Panc1 (cell line): ENCODE data around the gene HOXA5. TPM values are rescaled to one million over a fixed set of nuclear protein-coding genes. Genes with fewer than 3 reads are reported as not detected.

Experiments
- ATAC-seq: fragments of 200-7000 bp; cut with Tn5 transposase; 2 replicates; pipeline ENCODE4 v1.9.1; 2020; ENCODE audit warnings: mild to moderate bottlenecking, moderate library complexity
- BruUV-seq: library from RNA; stranded (reverse); fragments of 400-500 nt; replicated peaks from 2 replicates; lab custom pipeline; 2021; lab: Mats Ljungman, UMichigan
- CTCF ChIA-PET: fragments of 300-600 bp; sonication (Branson Sonifier 250); formaldehyde crosslinking; loops from one replicate; lab custom pipeline; 2022; ENCODE audit warnings: antibody characterized with exemption; lab: Charles Lee
- POLR2A ChIA-PET: fragments of 300-600 bp; sonication (Branson Sonifier 250); formaldehyde crosslinking; loops from one replicate; lab custom pipeline; 2022; ENCODE audit warnings: antibody characterized with exemption; lab: Charles Lee
- DNase-seq: peaks from one replicate; pipeline ENCODE4 v3.0.0-alpha.2; 2010; ENCODE audit warnings: low read depth, low spot score
- H3K27ac ChIP-seq: 2 replicates; pipeline ENCODE4 v1.5.1; 2011; ENCODE audit warnings: mild to moderate bottlenecking, low read length, inconsistent platforms
- H3K27me3 ChIP-seq: fragments of 200-500 bp; sonication (Bioruptor generic); 2 replicates; pipeline ENCODE4 v1.6.0; 2014; ENCODE audit warnings: low read length, inconsistent platforms; ENCODE audit not compliant: control insufficient read depth, insufficient read depth
- H3K36me3 ChIP-seq: fragments of 200-500 bp; sonication (Bioruptor generic); 2 replicates; pipeline ENCODE4 v1.5.1; 2014; ENCODE audit warnings: inconsistent platforms, mild to moderate bottlenecking, low read length, moderate library complexity; ENCODE audit not compliant: control insufficient read depth, insufficient read depth
- H3K4me1 ChIP-seq: 2 replicates; pipeline ENCODE4 v1.5.1; 2011; ENCODE audit warnings: inconsistent platforms, mild to moderate bottlenecking, low read length, moderate library complexity; ENCODE audit not compliant: control insufficient read depth, insufficient read depth
- H3K4me3 ChIP-seq, 2 experiments: 2 replicates each; pipeline ENCODE4 v1.5.1; 2011 to 2012; ENCODE audit warnings: low read depth in 2 of 2, low read length in 2 of 2, mild to moderate bottlenecking in 2 of 2, inconsistent platforms in 1 of 2, moderate library complexity in 1 of 2
- H3K9me3 ChIP-seq: fragments of 200-500 bp; sonication (Bioruptor generic); 2 replicates; pipeline ENCODE4 v1.5.1; 2014; ENCODE audit warnings: low read depth, mild to moderate bottlenecking, inconsistent platforms, low read length, moderate library complexity; ENCODE audit not compliant: control insufficient read depth, insufficient read depth
- POLR2AphosphoS5 ChIP-seq: IDR thresholded peaks from 2 replicates; pipeline ENCODE4 v1.6.1; 2012; ENCODE audit warnings: mild to moderate bottlenecking, low read depth, low read length, moderate library complexity
- SIN3A ChIP-seq: IDR thresholded peaks from 2 replicates; pipeline ENCODE4 v1.6.1; 2012; ENCODE audit warnings: low read depth, mild to moderate bottlenecking, low read length, moderate library complexity, borderline replicate concordance; ENCODE audit not compliant: insufficient read depth
- TCF7L2 ChIP-seq: IDR thresholded peaks from 2 replicates; pipeline ENCODE4 v1.6.1; 2011; ENCODE audit warnings: mild to moderate bottlenecking, low read depth, low read length, inconsistent platforms
- in situ Hi-C: cut with HindIII; loops from 2 replicates; pipeline ENCODE4 v1.10.0; 2016; ENCODE audit warnings: low sequenced_read_pairs, low pct_unique_long_range_greater_than_20kb
- intact Hi-C: fragments of 100-400 bp; cut with micrococcal nuclease; formaldehyde crosslinking; loops from one replicate; pipeline ENCODE4 v1.10.0; 2022; ENCODE audit not compliant: unreplicated experiment
- total RNA-seq: library from RNA; stranded (reverse); gene quantifications from one replicate; pipeline ENCODE4 v1.2.1, GENCODE V29; 2021; ENCODE audit not compliant: unreplicated experiment
- TF ChIP-seq, protein P1 (sequence below), 2 experiments: IDR thresholded peaks; 2 replicates each; pipeline ENCODE4 v1.6.1; 2011 to 2012; ENCODE audit warnings: low read depth in 2 of 2, control low read depth in 1 of 2, low read length in 1 of 2, mild to moderate bottlenecking in 1 of 2, moderate library complexity in 1 of 2; ENCODE audit not compliant: insufficient read depth in 1 of 2
- TF ChIP-seq, protein P2 (sequence below): fragments of 450-650 bp; IDR thresholded peaks from 2 replicates; pipeline ENCODE4 v1.5.1; 2017; ENCODE audit warnings: mild to moderate bottlenecking

Gene HOXA5
- total RNA-seq, 1 experiment from 2014 or later, result 3.9 TPM

DNA sequence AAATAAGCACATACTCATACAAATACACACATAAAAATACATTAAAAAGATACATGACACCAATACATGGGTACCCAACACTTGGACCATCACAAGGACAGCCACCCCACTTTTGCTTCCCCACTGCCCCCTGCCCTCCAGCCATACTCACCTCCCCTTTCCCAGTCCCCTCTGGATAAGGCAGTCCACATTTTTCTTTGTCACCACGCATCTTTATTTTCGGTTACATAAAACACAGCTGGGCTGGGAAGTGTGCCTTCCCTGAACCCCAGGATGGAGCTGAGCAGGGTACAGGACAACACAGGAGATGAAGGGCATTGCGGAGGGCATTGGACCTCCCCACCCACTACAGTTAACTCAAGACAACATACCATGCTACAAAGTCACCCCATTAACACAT is 10.0 kb upstream of the HOXA5 start:
- Histone ChIP-seq H3K4me3 (no peak overlapping the region), H3K27ac (no peak overlapping the region), H3K27me3 (no peaks in the 10 kb centered on the region), H3K36me3 (no peaks in the 10 kb centered on the region; the same call in 1 of the 2 replicates), H3K9me3 (no peaks in the 10 kb centered on the region), H3K4me1 (peaks cover 18% of the 10 kb centered on the region)
- ChIA-PET POLR2A (no interaction called here), CTCF (interaction anchor here (0.6 kb wide), 1 partner anchor 33 kb away, joined by 3 read pairs; no protein-coding TSS in a partner anchor)
- BruUV-seq, result no TSS peak
- no peak for ATAC-seq
- in situ Hi-C loops (no loop called here), intact Hi-C loops (no loop called here)
- TF ChIP-seq, protein P1, sequence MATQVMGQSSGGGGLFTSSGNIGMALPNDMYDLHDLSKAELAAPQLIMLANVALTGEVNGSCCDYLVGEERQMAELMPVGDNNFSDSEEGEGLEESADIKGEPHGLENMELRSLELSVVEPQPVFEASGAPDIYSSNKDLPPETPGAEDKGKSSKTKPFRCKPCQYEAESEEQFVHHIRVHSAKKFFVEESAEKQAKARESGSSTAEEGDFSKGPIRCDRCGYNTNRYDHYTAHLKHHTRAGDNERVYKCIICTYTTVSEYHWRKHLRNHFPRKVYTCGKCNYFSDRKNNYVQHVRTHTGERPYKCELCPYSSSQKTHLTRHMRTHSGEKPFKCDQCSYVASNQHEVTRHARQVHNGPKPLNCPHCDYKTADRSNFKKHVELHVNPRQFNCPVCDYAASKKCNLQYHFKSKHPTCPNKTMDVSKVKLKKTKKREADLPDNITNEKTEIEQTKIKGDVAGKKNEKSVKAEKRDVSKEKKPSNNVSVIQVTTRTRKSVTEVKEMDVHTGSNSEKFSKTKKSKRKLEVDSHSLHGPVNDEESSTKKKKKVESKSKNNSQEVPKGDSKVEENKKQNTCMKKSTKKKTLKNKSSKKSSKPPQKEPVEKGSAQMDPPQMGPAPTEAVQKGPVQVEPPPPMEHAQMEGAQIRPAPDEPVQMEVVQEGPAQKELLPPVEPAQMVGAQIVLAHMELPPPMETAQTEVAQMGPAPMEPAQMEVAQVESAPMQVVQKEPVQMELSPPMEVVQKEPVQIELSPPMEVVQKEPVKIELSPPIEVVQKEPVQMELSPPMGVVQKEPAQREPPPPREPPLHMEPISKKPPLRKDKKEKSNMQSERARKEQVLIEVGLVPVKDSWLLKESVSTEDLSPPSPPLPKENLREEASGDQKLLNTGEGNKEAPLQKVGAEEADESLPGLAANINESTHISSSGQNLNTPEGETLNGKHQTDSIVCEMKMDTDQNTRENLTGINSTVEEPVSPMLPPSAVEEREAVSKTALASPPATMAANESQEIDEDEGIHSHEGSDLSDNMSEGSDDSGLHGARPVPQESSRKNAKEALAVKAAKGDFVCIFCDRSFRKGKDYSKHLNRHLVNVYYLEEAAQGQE (IDR thresholded peaks at IDR 0.05; ENCODE audit: insufficient read depth in 1 of 2, low read depth in 2 of 2, low read length in 1 of 2), result no peak
- TF ChIP-seq TCF7L2, result no peak
- no peak for TF ChIP-seq SIN3A
- TF ChIP-seq POLR2AphosphoS5, result no peak
- TF ChIP-seq, protein P2, sequence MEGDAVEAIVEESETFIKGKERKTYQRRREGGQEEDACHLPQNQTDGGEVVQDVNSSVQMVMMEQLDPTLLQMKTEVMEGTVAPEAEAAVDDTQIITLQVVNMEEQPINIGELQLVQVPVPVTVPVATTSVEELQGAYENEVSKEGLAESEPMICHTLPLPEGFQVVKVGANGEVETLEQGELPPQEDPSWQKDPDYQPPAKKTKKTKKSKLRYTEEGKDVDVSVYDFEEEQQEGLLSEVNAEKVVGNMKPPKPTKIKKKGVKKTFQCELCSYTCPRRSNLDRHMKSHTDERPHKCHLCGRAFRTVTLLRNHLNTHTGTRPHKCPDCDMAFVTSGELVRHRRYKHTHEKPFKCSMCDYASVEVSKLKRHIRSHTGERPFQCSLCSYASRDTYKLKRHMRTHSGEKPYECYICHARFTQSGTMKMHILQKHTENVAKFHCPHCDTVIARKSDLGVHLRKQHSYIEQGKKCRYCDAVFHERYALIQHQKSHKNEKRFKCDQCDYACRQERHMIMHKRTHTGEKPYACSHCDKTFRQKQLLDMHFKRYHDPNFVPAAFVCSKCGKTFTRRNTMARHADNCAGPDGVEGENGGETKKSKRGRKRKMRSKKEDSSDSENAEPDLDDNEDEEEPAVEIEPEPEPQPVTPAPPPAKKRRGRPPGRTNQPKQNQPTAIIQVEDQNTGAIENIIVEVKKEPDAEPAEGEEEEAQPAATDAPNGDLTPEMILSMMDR, result no peak
- DNase-seq, result no peak

DNA sequence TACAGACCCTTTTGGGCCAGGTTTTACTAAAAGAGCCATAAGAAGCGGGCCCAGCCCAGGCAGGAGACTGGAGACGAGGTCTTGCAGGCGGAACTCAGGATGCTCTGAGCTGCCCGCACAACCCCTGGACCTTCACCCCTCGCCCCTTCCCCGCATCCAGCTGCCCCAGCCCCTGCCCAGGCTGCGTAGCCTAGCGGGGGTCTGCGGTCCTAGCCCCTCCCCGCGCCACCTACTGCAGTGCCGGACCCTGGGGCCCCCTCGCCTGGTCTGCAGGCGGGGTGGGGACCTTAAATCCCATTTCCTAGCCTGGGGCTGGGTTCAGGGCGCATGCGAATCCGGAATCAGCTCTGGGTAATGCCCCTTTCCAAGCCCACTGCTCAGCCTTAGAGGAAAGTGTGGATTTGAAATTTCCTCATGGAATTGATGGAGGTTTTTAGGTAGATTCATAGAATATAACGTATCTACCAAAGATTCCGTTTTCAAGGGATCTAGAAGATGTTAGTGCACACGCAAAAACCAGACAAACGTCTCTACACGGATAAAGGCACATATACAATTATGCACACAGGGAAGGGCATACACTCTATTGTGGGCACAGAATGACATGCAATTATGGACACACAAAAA is 9.4 kb upstream of the HOXA5 start:
- DNase-seq (no peak), ATAC-seq (no peak)
- TF ChIP-seq SIN3A, result no peak
- in situ Hi-C loops (no loop called here), intact Hi-C loops (no loop called here)
- POLR2A ChIA-PET, result no interaction called here
- H3K4me3 ChIP-seq, result no peak overlapping the region
- no TSS peak for BruUV-seq
- no peaks in the 10 kb centered on the region; the same call in 1 of the 2 replicates for H3K36me3 ChIP-seq
- peaks cover 20% of the 10 kb centered on the region for H3K4me1 ChIP-seq
- no peaks in the 10 kb centered on the region for H3K27me3 ChIP-seq
- H3K27ac ChIP-seq, result no peak overlapping the region
- no peaks in the 10 kb centered on the region for H3K9me3 ChIP-seq
- CTCF ChIA-PET, result interaction anchor here (0.6 kb wide), 1 partner anchor 32 kb away, joined by 3 read pairs; no protein-coding TSS in a partner anchor
